ENCODE measurements around the gene COMMD1.
"Not testable (repeated sequence)": the region's sequence is repeated elsewhere in the genome, so short reads cannot be mapped to it uniquely, and the experiment has no call there.

DNA sequence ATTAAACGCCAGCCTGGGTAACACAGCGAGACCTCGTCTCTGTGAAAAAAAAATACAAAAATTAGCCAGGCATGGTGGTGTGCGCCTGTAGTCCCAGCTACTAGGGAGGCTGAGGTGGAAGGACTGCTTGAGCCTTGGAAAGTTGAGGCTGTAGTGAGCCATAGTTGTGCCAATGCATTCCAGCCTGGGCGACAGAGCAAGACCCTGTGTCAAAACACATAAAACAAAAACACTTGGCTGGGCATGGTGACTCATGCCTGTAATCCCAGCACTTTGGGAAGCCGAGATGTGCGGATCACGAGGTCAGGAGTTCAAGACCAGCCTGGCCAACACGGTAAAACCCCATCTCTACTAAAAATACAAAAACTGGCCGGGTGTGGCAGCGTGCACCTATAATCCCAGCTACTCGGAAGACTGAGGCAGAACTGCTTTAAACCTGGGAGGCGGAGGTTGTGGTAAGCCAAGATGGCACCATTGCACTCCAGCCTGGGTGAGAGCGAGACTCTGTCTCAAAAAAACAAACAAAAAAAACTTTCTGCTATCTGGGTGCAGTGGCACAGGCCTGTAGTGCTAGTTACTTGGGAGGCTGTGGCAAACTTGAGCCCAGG, 38.9 kb upstream of the COMMD1 start:
- not testable (repeated sequence) for TF ChIP-seq POLR2AphosphoS5 (IDR thresholded peaks at IDR 0.05; ENCODE audit: insufficient read depth in 1 of 2, low read depth in 1 of 2); POLR2A (IDR thresholded peaks at IDR 0.05)
- TF ChIP-seq, protein P1, sequence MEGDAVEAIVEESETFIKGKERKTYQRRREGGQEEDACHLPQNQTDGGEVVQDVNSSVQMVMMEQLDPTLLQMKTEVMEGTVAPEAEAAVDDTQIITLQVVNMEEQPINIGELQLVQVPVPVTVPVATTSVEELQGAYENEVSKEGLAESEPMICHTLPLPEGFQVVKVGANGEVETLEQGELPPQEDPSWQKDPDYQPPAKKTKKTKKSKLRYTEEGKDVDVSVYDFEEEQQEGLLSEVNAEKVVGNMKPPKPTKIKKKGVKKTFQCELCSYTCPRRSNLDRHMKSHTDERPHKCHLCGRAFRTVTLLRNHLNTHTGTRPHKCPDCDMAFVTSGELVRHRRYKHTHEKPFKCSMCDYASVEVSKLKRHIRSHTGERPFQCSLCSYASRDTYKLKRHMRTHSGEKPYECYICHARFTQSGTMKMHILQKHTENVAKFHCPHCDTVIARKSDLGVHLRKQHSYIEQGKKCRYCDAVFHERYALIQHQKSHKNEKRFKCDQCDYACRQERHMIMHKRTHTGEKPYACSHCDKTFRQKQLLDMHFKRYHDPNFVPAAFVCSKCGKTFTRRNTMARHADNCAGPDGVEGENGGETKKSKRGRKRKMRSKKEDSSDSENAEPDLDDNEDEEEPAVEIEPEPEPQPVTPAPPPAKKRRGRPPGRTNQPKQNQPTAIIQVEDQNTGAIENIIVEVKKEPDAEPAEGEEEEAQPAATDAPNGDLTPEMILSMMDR (IDR thresholded peaks at IDR 0.05) = not testable (repeated sequence)

All from vagina (tissue), 2 donors.